ENCODE data around the gene ELFN1.

Gene ELFN1

DNA sequence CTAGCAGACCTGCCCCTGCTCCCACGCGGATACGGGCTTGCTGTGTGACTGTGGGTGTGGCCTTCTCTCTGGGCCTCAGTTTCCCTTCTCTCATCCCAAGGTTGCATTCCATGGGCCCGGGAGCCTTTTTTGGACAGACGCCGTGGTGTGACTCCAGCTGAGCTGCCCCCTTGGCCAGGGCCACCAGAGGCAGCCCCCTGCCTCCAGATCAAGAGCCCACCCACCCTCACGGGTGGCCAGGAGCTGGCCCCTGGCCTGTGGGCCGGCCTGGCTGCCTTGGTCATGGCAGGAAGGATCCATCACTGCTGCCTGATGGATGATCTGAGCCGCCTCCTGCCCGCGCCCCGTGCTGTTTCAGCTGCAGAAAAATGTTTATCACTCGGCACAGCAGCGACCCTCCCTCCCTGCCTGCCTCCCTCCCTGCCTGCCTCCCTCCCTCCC is 27.8 kb upstream of the ELFN1 start:
- no peak for DNase-seq (ENCODE audit: low read depth, low spot score)

GRCh38 chr7:1643270-1644092 is 26.6 kb upstream of the ELFN1 start:
- DNase-seq (ENCODE audit: low read depth, low spot score): no peak

DNA sequence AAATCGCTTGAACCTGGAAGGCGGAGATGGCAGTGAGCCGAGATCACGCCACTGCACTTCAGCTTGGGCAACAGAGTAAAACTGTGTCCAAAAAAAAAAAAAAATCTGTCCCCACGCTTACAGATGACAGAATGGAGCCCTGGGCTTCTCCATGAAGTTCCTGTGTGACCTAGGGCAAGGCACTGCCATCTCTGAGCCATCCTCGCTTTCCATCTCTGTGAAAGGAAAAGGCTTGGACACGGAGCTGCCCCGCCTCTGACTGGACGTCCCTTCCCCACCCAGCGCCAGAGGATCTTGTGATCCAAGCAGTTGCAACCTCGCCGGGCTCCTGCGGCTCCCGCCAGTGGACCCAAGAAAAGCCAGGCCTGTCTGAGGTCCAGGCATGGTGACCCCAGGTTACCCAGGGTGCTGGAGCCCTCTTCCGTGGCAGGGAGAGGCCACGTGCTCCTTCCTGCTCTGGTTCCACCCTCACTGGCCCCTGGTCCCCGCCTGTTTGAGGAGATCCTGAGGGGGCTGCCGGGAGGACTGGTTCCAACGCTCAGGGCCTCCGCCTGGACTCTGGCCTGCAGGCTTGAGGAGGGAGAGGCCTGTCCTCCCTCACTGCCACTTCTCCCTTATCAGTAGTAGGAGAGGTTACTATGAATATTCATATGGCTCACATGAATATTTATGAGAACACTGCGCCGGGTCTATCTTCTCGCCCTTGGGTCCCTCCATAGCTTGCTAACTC is 25.6 kb upstream of the ELFN1 start:
- no peak for DNase-seq (ENCODE audit: low read depth, low spot score)

DNA sequence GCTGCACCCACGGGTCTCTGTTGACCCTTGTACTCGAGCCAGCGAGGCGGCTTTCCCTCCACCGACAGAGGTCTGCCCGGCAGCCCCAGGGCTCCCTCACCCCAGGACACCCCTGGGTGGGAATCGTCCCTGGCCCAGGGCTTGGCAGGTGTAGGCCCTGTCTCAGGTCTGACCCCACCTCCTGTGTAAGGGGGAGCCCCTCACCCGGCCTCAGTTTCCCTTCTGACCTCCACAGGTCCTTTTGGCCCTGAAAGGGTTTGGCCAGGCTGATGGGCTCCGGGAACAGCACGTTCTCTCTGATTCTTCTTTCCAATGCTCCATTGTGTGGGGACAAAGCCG is 25.0 kb upstream of the ELFN1 start:
- DNase-seq (ENCODE audit: low read depth, low spot score): no peak

DNA sequence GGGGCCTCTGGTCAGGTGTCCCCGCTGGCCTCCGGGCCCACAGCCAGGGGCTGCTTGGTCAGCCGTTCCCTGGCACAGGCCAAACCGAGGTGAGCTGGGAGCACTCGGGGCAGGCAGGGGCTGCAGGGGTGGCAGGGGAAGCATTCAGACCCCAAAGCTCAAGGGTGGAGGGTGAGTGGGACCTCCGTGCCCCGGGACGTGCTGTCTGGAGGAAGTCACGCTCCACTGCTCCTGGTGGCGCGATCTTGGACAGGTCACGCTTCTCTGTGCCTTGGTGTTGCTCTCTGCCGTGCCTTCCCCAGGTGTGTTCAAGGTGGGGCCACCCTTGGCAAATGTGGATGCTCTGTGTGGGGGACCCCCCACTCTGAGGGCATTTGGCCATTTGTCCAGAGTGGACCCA is 24.6 kb upstream of the ELFN1 start:
- no peak for DNase-seq (ENCODE audit: low read depth, low spot score)

DNA sequence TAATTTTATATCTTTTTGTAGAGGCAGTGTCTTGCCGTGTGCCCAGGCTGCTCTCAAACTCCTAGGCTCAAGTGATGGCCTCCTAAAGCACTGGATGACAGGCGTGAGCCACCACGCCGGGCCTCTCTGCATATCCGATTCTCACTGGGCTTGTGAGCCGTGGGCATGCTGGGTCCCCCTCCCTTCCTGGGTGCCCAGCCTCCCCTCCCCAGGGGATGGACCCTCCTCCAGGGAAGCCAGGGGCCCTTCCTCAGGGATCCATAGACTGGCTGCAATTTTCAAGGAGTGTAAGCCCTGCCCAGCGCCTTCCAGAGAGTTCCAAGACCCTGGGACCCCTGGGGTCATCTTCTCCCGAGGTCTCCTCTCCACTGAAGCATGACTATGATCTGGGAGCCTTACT is 23.7 kb upstream of the ELFN1 start:
- DNase-seq (ENCODE audit: low read depth, low spot score): no peak

DNA sequence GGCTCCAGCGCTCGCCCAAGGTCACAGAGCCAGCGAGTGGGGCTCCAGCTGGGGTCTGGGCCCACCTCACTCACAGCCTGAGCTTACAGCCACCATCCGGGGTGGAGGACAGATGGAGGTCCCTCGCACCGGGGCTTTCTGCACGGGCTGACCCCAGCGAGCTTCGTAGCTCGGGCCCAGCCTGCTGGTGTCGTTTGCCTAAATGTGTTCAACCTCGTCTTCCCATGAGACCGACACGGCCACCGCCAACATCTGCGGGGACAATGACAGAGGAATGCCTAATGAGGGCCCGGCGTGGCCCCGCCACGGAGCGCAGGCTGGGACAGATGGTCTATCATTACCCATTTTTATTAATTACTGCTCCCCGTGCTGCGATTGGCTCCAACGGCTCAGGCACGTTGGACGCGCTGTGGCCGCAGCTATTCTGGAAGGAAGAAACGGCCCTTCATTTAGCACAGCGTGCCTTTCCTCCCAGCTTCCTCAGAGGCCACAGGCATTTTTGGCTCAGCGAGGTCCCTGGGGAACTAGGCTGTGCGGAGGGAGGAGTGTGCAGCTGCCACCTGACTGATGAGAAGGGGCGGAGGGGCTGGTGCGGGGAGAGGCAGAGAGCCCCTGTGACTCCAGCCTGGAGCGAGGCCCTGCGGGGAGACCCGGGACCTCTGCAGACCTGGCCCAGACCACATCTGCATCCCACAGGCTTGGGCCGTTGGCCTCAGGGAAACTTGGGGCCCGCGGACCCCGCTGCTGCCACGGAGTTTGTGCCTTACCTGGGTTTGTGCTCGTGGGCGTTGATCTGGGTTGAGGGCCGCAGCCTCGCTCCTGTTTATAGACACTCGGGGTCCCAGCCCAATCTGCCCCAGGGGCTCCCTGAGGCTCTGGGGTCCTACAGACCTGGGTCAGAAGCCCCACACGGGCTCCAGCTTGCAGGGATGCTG is 22.9 kb upstream of the ELFN1 start:
- DNase-seq (ENCODE audit: low read depth, low spot score): no peak

DNA sequence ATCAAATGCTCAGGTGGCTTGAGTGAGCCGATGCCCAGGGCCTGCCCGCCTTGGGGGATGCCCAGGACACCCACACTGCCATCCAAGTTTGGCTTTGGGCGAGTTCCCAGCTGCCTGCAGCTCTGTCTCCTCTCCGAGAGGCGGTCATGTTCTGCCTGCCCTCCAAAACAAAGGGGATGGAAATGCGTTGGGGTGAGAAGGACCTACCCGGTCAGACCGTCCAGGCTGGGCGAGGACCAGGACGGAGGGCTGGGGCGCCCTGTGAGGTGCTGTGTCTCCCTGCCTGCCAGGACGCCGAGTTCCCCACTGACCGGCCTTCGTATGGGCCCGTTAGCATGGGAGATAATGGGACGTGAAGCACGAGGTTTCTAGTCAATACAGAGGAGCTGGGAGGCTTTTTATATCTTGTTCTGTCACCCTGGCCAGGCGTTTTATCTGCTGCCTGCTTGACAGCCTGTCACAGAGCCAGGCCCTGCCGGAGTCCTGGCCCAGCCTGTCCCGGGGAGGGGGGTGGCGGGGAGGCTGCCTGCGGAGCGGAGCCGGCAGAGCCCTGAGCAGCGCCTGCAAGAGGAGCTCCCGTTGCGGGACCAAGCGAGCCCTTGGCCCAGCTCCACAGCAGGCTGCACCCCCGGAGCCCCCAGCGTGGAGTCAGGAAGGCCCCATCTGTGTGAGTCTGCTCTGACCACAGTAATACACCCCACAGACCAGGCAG is 22.0 kb upstream of the ELFN1 start:
- DNase-seq (ENCODE audit: low read depth, low spot score): no peak

DNA sequence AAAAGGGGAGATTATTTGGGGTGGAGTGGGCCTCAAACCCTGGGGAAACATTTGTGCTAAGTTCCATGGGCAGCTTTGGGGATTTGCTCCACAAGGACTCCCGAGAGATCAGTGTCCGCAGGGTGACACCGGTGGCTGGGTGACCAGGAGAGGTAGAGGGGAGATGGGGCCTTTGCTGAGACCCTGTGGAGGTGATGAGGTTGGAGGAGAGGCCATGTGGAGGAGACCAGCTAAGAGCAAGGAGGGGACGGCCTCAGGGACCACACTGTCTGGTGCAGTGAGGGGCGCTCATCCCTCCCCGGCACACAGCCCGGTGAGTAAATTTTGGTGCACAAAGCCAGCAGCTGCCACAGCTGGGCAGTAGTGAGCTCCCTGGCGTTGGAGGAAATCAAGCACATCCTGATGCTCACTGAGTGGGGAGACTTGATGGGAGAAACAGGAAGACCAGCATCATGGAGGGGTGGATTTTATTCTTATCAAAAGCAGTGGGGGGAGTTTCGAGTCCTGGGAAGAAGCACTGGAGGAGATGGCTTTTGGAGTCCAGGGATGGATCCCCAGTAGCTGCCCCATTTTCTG is 20.2 kb upstream of the ELFN1 start:
- DNase-seq (ENCODE audit: low read depth, low spot score): no peak

GRCh38 chr7:1650363-1651030 is 19.6 kb upstream of the ELFN1 start:
- no peak for DNase-seq (ENCODE audit: low read depth, low spot score)

DNA sequence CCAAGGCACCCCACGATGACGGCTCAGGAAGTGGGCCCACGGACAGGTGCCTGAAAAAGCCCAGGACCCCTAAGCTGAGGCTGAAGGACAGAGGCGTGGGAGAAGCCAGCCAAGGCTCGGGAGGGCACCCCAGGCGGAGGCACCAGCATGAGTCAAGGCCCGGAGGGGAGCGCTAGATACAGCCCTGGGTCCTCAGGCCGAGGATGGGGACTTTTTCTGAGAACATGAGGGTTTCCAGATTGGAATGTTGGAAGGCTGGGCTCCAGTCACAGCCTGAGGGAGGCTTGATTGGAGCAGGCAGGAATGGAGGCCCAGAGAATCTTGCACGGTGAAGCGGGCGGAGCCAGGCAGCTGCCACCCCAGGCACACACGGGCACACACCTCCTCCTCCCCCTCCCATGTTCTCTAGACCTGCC is 19.0 kb upstream of the ELFN1 start:
- DNase-seq (ENCODE audit: low read depth, low spot score): no peak

- DNase-seq (ENCODE audit: low read depth, low spot score): no peak
Observed at GRCh38 chr7:1651891-1652290, 18.2 kb upstream of the ELFN1 start.

- DNase-seq (ENCODE audit: low read depth, low spot score): no peak
Observed at GRCh38 chr7:1653500-1653899, 16.6 kb upstream of the ELFN1 start.

DNA sequence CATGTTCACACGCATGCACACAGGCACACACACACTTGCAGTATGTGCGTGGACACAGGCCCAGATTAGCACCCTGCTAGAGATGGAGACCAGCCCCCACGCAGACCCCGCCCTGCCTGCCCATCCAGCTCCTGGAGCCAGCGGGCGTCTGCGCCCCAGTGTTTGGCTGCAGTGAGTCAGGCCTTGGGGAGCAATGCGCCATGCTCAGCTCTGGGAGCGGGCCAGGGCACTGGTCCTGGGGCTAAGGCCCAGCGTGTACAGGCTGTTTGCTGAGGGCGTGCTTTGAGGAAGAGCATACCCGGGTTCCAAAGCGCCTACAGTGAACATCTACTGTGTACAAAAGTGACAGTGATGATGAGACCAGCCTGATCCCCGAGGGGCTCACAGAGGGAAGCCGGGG is 16.0 kb upstream of the ELFN1 start:
- DNase-seq (ENCODE audit: low read depth, low spot score): no peak

DNA sequence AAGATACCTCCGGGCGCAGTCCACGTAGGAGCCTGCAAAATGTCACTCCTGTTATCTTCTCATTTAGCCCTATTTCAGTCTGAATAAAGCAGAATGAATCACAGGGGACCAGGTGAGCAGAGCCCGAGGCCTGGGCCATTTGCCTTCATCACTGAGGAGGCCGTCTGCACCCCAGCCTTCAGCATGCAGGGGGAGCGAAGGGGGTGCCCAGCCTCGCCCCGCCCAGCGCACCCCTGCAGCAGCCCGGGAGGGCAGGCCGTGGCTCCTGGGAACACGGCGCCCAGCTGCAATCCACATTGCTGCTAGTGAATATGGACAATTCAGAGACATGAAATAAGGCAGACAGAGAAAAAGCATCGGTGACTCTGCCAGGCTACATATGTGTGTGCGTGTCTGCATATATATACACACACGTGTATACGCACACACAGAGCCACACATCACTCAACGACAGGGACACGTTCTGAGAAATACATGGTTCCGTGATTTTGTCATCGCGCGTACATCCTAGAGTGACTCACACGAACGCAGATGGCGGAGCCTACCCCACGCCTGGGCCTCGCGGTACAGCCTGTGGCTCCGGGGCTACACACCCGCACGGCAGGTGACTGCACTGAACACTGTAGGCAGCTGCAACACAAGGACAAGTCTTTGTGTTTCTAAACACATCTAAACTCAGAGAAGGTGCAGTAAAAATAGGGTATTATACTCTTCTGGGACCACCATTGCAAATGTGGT is 15.2 kb upstream of the ELFN1 start:
- no peak for DNase-seq (ENCODE audit: low read depth, low spot score)

DNA sequence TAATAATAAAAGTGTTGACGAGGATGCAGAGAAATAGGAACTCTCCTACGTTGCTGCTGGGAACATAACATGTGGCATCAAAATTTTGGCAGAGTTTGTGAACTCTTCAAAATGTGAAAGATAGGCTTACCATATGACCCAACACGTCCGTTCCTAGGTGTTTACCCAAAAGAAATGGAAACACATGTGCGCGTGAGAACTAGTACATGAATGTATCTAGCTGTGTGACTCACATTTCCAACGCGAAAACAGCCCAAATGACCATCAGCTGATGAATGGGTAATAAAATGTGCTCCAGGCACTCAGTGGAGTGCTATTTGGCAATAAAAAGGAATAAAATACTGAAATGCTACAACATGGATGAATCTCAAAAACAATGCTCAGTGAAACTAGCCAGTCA is 10.4 kb upstream of the ELFN1 start:
- DNase-seq (ENCODE audit: low read depth, low spot score): no peak

- DNase-seq (ENCODE audit: low read depth, low spot score): no peak
Observed at GRCh38 chr7:1661461-1661860, 8.6 kb upstream of the ELFN1 start.

GRCh38 chr7:1662101-1662500 is 8.0 kb upstream of the ELFN1 start:
- DNase-seq (ENCODE audit: low read depth, low spot score): no peak

DNA sequence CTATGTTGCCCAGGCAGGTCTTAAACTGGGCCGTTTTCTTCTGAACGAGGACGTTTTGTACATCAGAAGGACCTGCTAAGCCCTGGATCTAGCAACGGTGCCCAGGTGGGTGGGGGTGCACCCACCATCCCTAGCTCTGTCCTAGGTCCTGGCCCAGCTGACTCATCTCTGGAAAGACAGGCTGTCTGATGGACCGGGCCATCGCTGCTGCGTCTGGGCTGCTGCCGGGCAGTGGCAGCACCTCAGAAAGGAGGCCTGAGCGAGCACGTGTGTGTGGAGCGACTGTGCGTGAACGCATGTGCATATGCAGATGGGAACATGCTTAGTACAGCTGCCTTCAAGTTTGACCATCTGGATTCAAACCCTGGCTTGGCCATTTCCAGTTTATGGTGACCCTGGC is 7.3 kb upstream of the ELFN1 start:
- DNase-seq (ENCODE audit: low read depth, low spot score): no peak

DNA sequence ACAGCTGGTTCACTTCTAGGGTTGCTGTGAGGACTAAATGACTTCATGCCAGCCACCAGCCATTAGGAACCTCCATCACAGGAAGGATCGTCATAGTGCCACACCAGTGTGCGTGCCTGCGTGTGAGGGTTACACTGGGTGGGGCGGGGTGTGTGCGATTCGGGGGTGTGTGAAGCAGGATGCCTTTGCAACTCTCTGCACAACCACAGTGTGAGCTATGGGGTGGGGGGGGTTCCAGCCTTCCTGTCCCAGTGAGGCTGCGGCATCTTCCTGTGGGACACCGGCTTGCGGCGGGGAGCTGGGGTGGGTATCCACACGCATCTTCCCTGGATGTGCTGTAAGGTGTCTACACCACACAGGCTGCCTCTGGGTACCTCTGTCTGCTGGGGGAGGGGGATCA is 6.9 kb upstream of the ELFN1 start:
- DNase-seq (ENCODE audit: low read depth, low spot score): no peak
